KMS-11 (cell line): ENCODE data around the gene TSPAN33.
A peak's percentile ranks its signal among the peaks of the same experiment; 100 is the strongest.
"Not testable (repeated sequence)": the region's sequence is repeated elsewhere in the genome, so short reads cannot be mapped to it uniquely, and the experiment has no call there.

Experiments used
- H2AFZ ChIP-seq: fragments of 200-600 bp; sonication (generic); 2 replicates; pipeline ENCODE4 v1.6.1; 2016; ENCODE audit warnings: antibody characterized with exemption, mixed run types, low read depth
- H3K27ac ChIP-seq: fragments of 200-600 bp; sonication (generic); 2 replicates; pipeline ENCODE4 v1.6.1; 2016; ENCODE audit warnings: mild to moderate bottlenecking, mixed run types
- H3K27me3 ChIP-seq: fragments of 200-600 bp; sonication (generic); 2 replicates; pipeline ENCODE4 v1.6.1; 2017; ENCODE audit warnings: mild to moderate bottlenecking, low read depth, mixed run types, moderate library complexity; ENCODE audit not compliant: insufficient read depth
- H3K36me3 ChIP-seq: fragments of 200-600 bp; sonication (generic); 2 replicates; pipeline ENCODE4 v1.6.1; 2017; ENCODE audit warnings: mild to moderate bottlenecking, mixed run types; ENCODE audit not compliant: insufficient read depth
- H3K4me1 ChIP-seq: fragments of 200-600 bp; sonication (generic); 2 replicates; pipeline ENCODE4 v1.6.1; 2016; ENCODE audit warnings: mild to moderate bottlenecking, low read depth, mixed run types; ENCODE audit not compliant: poor library complexity, severe bottlenecking
- H3K4me2 ChIP-seq: fragments of 200-600 bp; sonication (generic); 2 replicates; pipeline ENCODE4 v1.7.0; 2016; ENCODE audit warnings: mild to moderate bottlenecking, mixed run types
- H3K4me3 ChIP-seq: fragments of 200-600 bp; sonication (generic); IDR thresholded peaks from 2 replicates; pipeline ENCODE4 v1.6.1; 2017; ENCODE audit warnings: low read depth, low read length, mixed read lengths; ENCODE audit not compliant: insufficient read depth
- H3K79me2 ChIP-seq: fragments of 200-600 bp; sonication (generic); 2 replicates; pipeline ENCODE4 v1.6.1; 2016; ENCODE audit warnings: low read depth, mixed run types; ENCODE audit not compliant: insufficient read depth
- H3K9ac ChIP-seq: fragments of 200-600 bp; sonication (generic); 2 replicates; pipeline ENCODE4 v1.6.1; 2016; ENCODE audit warnings: mild to moderate bottlenecking, mixed run types
- H4K20me1 ChIP-seq: fragments of 200-600 bp; sonication (generic); 2 replicates; pipeline ENCODE4 v1.6.1; 2016; ENCODE audit warnings: mild to moderate bottlenecking, mixed run types; ENCODE audit not compliant: insufficient read depth
- TF ChIP-seq, protein P1 (sequence below): fragments of 200-600 bp; sonication (generic); conservative IDR thresholded peaks from 2 replicates; pipeline ENCODE4 v1.6.1; 2017; ENCODE audit warnings: low read depth, mild to moderate bottlenecking, antibody characterized with exemption, low read length, moderate library complexity, mixed read lengths

Gene TSPAN33

DNA sequence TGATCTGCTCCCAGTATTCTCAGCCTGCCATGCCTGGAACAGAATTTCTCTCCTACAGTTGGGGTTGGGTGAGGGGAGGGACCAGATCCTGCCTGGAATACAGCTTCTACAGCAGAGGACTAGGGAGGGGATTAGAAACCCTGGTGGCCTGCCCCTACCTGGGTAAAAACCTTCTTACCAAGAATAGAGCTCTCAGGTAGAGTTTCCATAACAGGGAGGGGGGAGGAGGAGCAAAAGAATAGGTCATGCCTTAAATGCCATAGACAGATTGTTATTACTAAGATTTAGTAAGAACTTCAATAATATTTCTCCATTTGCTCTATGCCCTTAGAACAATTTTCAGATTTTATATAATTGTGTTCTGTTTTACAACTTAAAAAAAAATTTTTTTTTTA, 33.5 kb upstream of the TSPAN33 start:
- peak overlapping the region; percentile 86 for H3K27ac ChIP-seq
- no peaks in the 10 kb centered on the region for H4K20me1 ChIP-seq

GRCh38 chr7:129115676-129116075, 28.8 kb upstream of the TSPAN33 start:
- no peak overlapping the region for H2AFZ ChIP-seq
- TF ChIP-seq, protein P1, sequence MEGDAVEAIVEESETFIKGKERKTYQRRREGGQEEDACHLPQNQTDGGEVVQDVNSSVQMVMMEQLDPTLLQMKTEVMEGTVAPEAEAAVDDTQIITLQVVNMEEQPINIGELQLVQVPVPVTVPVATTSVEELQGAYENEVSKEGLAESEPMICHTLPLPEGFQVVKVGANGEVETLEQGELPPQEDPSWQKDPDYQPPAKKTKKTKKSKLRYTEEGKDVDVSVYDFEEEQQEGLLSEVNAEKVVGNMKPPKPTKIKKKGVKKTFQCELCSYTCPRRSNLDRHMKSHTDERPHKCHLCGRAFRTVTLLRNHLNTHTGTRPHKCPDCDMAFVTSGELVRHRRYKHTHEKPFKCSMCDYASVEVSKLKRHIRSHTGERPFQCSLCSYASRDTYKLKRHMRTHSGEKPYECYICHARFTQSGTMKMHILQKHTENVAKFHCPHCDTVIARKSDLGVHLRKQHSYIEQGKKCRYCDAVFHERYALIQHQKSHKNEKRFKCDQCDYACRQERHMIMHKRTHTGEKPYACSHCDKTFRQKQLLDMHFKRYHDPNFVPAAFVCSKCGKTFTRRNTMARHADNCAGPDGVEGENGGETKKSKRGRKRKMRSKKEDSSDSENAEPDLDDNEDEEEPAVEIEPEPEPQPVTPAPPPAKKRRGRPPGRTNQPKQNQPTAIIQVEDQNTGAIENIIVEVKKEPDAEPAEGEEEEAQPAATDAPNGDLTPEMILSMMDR, result no peak
- no peak overlapping the region for H3K4me3 ChIP-seq
- no peaks in the 10 kb centered on the region for H3K79me2 ChIP-seq
- no peaks in the 10 kb centered on the region for H3K36me3 ChIP-seq
- no peaks in the 10 kb centered on the region for H3K27me3 ChIP-seq
- no peak overlapping the region for H3K4me2 ChIP-seq
- no peak overlapping the region for H3K9ac ChIP-seq
- no peaks in the 10 kb centered on the region for H4K20me1 ChIP-seq
- peaks cover 14% of the 10 kb centered on the region for H3K4me1 ChIP-seq
- H3K27ac ChIP-seq, result no peak overlapping the region

More for the DNA sequence above, 33.5 kb upstream of the TSPAN33 start:
- Histone ChIP-seq H3K4me2 (peak overlapping the region; percentile 53), H3K4me1 (peaks cover 16% of the 10 kb centered on the region), H3K36me3 (no peaks in the 10 kb centered on the region), H3K4me3 (no peak overlapping the region), H3K79me2 (no peaks in the 10 kb centered on the region), H3K27me3 (no peaks in the 10 kb centered on the region), H2AFZ (peak overlapping the region; percentile 97), H3K9ac (peak overlapping the region; percentile 64; the same call in 1 of the 2 replicates)
- TF ChIP-seq, protein P1, result no peak

- H3K79me2 ChIP-seq, result no peaks in the 10 kb centered on the region
- no peaks in the 10 kb centered on the region for H3K36me3 ChIP-seq
- no peaks in the 10 kb centered on the region for H4K20me1 ChIP-seq
- TF ChIP-seq, protein P1, result no peak
- H3K4me3 ChIP-seq, result no peak overlapping the region
- no peak overlapping the region for H2AFZ ChIP-seq
- H3K27ac ChIP-seq, result no peak overlapping the region
- no peaks in the 10 kb centered on the region for H3K27me3 ChIP-seq
- no peak overlapping the region for H3K9ac ChIP-seq
- H3K4me1 ChIP-seq, result peaks cover 32% of the 10 kb centered on the region
- H3K4me2 ChIP-seq, result no peak overlapping the region
Measured at GRCh38 chr7:129118182-129118581, 26.3 kb upstream of the TSPAN33 start.

- Histone ChIP-seq H3K4me3 (no peak overlapping the region), H3K9ac (no peak overlapping the region), H3K36me3 (no peaks in the 10 kb centered on the region), H3K27me3 (no peaks in the 10 kb centered on the region), H4K20me1 (no peaks in the 10 kb centered on the region), H3K4me2 (no peak overlapping the region), H2AFZ (no peak overlapping the region), H3K79me2 (no peaks in the 10 kb centered on the region), H3K4me1 (peaks cover 40% of the 10 kb centered on the region), H3K27ac (no peak overlapping the region)
- TF ChIP-seq, protein P1, result no peak
Measured at GRCh38 chr7:129118976-129119375, 25.5 kb upstream of the TSPAN33 start.

GRCh38 chr7:129121501-129122077, 22.9 kb upstream of the TSPAN33 start:
- H3K79me2 ChIP-seq, H4K20me1 ChIP-seq, H3K36me3 ChIP-seq, H3K27me3 ChIP-seq, H3K4me3 ChIP-seq: not testable (repeated sequence)
- peak overlapping the region; percentile 66 for H2AFZ ChIP-seq
- H3K4me2 ChIP-seq, result peak overlapping the region; percentile 89
- peak overlapping the region; percentile 96 for H3K27ac ChIP-seq
- H3K4me1 ChIP-seq, result peaks cover 51% of the 10 kb centered on the region
- peak overlapping the region; percentile 70 for H3K9ac ChIP-seq
